Heart left ventricle (tissue), 13 donors: ENCODE measurements around the gene SFXN4.

Experiments
- CTCF ChIP-seq, 12 donors: fragments of 200-600 bp; sonication (generic) in 4 of 12; IDR thresholded peaks; one replicate each; pipeline versions ENCODE4 v1.5.0 to v1.8.0; 2018 to 2022; ENCODE audit warnings: antibody characterized with exemption in 12 of 12, mild to moderate bottlenecking in 5 of 12
- POLR2A ChIP-seq, 2 donors: fragments of 450-650 bp; IDR thresholded peaks; one replicate each; pipeline ENCODE4 v1.6.1; 2017; ENCODE audit warnings: antibody characterized with exemption in 2 of 2, mild to moderate bottlenecking in 2 of 2, moderate library complexity in 2 of 2
- donor health status: ischemic (EF 13 %, LVEDD 7.1; RV severe dilation, severe dysfunction).
- donor health status: DM: no; HTN: yes; CAD: no.
- donor health status: DM: no; HTN: no; CAD: no.
- donor health status: ischemic (EF 25% LVEDD 6.9; RV normal size, moderate dysfunction).
- donor health status: ischemic (EF 25% LVEDD 5.7; RV mildly dilated, moderate dysfunction).
- donor health status: ischemic (EF 35%, LVEDD 5.7; RV mildly dilated, moderate dysfunction).
- donor health status: nonischemic (EF 11% LVEDD 7.7; RV severe dilation, severe dysfunction).
- donor health status: DM: yes; HTN: yes; CAD: no.
- donor health status: PGD.
- donor health status: ischemic (EF 29% LVEDD 5.4; RV normal size, mild dysfunction).
- donor health status: nonischemic (EF 23%, LVEDD 6.1; RV moderate dilation, normal function).

DNA sequence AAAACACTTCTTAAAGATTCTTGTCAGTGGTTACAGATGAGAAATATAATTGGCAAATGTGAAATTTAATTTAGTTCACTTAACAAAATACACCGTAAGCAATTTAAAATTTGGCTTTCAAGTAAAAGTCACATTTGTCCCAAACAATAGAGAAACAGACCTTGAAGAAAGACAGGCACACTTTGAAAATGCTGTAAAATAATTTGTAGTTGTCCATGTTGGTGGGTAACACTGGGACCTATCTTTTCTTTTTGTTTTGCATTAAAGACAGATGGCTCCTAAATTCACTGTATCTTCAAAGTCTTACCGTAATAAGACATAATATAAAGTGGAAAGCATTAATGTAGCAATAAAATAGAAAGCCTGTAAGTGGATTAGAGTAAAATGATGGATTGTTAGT lies 45.1 kb upstream of the SFXN4 start:
- no peak for TF ChIP-seq CTCF (IDR thresholded peaks at IDR 0.05)
- no peak for TF ChIP-seq POLR2A (IDR thresholded peaks at IDR 0.05)
